Activated CD8-positive, alpha-beta memory T cell treated with anti-CD3 and anti-CD28 coated beads, Interleukin-2, amount 50 U/mL, for 24 hours (primary cell): ENCODE data around the gene AZU1.
A peak's percentile ranks its signal among the peaks of the same experiment; 100 is the strongest.

Source experiments
- DNase-seq: peaks from one replicate; pipeline ENCODE4 v3.0.0-alpha.2; 2020; ENCODE audit errors: extremely low read depth

AZU1 gene

GRCh38 chr19:827710-828321 is at the start of gene AZU1:
Gene AZU1 (plus strand): TSS chr19:827837. CDS start chr19:827847, 10 bp downstream.
- no peak for DNase-seq

DNA sequence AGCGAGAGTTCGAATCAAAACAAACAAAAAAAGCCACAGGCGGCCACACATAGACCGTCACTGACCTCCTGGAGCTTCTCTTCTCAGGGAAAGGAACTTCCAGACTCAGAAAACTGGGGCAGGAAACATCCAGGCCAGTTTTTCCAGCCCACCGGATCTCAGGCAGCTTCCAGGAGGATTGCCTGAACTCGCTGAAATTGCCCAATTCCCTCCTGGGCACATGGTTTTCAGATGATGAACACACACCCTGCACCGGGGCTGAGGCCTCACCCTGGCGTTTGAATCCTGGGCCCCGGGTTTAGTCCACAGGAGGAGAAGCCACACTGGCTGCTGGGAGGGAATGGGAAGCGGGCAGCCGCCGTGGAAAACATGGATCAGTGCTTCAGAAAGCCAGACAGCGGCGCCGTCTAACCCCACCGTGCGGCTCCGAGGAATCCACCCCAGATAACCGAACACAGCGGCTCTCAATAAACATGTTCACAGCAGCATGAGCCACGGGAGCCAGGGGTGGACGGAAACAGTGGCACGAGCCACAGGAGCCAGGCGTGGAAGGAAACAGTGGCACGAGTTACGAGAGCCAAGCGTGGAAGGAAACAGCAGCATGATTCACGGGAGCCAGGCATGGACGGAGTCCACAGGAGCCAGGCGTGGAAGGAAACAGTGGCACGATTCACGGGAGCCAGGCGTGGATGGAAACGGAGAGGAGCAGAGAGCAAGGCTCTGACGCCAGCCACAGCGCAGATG is 48.6 kb upstream of the AZU1 start:
- no peak for DNase-seq

- DNase-seq, result no peak
These were observed 46.7 kb upstream of the AZU1 start for GRCh38 chr19:780935-781334.

GRCh38 chr19:781800-782184 is 45.8 kb upstream of the AZU1 start:
- DNase-seq, result no peak

- no peak for DNase-seq
These were observed 45.3 kb upstream of the AZU1 start for GRCh38 chr19:782185-782877.

DNA sequence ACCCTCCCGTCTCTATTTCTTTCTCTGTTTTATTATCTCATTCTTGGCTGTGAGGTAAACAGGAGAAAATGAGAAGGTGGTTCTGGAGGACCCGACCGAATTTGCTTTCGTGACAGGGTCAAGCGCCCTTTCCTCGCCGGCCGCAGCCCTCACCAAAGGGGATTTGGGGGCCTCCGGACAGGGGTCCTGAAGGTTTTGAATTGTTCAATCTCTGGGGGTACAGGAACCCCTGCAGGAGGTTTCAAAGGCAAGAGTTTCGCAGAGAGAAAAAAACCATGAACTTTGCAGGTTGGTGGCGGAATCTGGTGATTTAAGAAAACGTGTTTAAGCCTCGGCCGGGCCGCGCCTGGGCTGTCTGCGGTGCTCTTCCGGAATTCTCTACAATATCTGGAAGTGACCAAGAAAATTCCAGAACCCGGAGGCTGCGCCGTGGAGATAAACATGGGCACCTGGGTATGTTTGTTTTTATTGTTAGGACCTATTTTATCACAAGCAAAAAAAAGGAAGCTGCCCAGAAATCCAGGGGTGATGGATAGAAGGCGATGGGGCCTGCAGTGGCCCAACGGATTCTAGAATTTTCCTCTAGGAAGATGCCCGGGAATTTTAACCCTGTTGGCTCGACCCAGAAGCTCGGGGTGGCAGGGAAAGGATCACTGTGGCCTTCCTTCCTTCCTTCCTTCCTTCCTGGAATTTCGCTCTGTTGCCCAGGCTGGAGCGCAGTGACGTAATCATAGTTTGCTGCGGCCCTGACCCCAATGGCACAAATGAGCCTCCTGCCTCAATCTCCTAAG is 44.6 kb upstream of the AZU1 start:
- DNase-seq, result no peak

GRCh38 chr19:784541-784940 is 43.1 kb upstream of the AZU1 start:
- DNase-seq, result no peak

- no peak for DNase-seq
These were observed 40.1 kb upstream of the AZU1 start for GRCh38 chr19:787536-787935.

DNA sequence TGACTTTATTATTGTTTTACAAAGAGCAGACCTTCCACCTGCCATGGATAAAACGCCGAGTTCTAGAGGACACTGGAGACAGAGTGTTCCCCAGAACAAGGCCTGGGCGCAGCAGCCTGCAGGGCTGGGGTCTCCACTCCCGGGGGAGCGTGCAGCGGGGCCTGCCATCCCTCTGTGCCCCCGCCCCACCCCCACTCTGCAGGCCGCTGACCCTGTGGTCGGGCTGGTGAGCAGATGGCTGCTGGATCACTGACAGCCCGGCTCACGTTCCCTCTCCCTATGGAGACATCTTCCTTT is 39.0 kb upstream of the AZU1 start:
- no peak for DNase-seq

DNA sequence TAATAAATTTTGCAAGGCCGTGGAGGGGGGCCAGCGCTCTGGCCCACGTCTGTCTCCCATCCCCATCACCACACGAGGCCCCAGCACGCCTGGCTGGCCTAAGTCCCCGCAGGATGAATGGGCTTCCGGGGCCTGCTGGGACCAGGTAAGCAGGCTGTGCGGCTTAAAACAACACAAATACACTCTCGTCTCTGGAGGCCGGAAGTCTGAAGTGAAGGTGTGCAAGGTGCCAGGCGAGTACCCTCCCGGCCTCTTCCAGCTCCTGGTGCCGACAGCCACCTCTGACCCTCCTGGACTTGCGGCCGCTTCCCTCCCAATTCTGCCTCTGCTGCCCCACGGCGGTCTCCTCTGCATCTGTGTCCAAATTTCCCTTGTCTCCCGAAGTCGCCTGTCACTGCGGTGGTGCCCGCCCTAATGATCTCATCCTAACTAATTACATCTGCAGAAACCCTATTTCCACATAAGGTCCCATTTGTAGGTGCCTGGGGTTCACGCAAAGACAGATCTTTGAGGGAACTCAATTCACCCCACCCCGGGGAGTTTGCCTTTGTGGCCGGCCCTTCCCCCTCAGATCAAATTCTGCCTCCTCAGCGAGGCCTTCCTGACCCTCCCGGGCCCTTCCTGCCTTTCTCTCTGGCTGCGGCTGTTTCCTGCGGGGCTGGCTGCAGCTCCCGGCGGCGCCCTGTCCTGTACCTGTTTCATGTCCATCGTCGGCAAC is 38.5 kb upstream of the AZU1 start:
- no peak for DNase-seq

DNA sequence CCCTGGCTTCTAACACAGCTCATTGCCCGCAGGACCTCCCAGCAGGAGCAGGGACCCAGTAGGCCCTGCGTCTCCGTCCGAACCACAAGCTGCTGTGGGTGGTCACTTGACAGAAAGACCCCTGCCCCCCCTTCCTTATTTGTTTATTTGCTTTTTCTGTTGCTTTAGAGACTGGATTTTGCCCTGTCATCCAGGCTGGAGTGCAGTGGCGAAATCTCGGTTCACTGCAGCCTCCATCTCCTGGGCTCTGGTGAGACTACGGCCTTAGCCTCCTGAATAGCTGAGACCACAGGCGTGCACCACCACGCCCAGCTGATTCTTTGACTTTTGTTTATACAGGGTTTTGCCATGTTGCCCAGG is 38.0 kb upstream of the AZU1 start:
- DNase-seq, result no peak

DNA sequence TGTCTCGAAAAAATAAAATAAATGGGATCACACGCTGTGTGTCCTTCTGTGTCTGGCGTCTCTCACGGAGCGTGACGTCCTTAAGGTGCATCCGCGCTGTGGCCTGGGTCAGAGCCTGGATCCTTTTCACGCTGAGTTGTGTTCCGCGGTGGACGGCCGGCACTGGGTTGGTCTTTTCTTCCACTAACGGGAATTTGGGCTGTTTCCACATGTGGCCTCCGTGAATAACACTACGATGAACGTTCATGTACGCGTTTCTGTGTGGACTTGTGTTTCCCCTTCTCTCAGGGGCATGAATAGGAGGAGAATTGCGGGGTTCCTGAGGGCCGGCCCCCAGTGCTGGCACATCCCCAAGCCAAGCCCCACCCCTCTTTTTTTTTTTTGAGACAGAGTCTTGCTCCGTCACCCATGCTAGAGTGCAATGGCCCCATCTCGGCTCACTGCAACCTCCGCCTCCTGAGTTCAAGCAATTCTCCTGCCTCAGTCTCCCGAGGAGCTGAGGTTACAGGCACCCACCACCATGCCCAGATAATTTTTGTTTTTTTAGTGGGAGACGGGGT is 36.5 kb upstream of the AZU1 start:
- no peak for DNase-seq

DNA sequence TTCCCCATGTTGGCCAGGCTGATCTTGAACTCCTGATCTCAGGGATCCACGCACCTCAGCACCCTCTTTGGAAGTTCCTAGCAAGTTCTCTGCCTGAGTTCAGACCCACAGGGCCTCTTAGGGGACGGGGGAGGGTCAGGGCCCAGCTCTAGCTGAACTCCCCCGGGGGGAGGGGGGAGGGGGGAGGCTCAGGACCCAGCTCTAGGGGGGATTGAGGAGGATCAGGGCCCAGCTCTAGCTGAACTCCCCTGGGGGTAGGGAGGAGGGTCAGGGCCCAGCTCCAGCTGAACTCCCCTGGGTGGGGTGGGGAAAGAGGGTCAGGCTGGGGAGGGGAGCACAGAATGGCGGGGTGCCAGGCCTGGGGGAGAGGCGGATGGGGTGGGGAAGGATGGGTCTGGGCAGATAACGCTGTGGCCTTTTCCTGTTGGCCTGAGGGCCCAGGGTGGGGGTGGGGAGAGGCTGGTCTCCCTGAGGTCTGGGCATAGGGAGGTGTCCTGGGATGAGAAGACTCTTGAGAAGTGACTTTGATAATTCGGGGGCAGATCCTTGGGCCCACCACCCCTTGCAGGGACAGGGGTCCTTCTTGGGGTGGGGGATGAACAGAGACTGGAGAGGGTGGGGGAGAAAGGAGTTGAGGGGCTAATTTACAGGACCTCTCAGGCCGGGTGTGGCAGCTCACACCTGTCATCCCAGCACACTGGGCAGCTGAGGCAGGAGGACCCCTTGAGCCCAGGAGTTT is 35.9 kb upstream of the AZU1 start:
- DNase-seq, result no peak

- no peak for DNase-seq
These were observed 35.2 kb upstream of the AZU1 start for GRCh38 chr19:792306-792885.

- DNase-seq, result no peak
These were observed 33.8 kb upstream of the AZU1 start for GRCh38 chr19:793806-794205.

- DNase-seq, result no peak
These were observed 32.5 kb upstream of the AZU1 start for GRCh38 chr19:795073-795611.

- DNase-seq, result no peak
These were observed 31.7 kb upstream of the AZU1 start for GRCh38 chr19:795691-796581.

DNA sequence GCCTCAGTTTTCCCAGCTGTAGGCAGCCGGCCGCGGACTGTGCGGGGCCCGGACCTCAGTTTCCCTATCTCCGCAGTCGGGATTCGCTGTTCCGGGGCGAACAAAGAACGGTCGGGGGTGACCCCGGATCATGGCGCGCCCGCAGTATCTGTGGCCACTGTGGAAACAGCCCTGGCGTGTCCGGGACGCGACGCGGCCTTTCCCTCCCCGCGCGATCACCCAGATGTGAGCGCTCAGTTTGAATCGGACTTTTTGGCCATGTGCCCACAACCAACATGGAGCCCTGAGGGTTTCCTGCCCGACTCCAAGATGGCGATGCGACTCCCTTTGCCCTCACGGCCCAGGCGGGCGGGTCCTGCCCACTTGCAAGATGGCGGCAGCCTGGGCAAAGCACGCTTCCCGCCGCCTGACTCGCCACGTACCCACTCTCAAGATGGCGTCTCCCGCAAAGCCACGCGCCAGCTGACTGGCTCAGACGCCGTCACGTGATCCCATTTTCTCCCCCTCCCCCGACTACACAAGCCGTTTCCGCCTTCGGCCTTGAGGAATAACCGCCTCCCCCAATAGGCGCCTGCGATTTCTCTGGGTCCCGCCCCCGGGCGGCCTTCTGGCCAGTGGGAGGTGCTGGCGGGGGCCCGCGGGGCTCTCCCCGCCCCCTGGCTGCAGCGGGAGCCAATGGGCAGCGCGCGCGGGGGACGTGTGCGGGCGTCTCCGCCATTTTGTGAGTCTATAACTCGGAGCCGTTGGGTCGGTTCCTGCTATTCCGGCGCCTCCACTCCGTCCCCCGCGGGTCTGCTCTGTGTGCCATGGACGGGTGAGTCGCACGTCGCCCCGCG is 30.7 kb upstream of the AZU1 start, which contains the start of gene PTBP1:
TSS of gene PTBP1 (plus strand) at position 761 of the 836 bp plus-strand sequence. CDS start at position 807, 46 bp downstream.
- DNase-seq, result peak; percentile 99
